HG03045 (cell line): ENCODE data around the gene SYNJ2.

Experiments
- ATAC-seq: cut with Tn5 transposase; IDR thresholded peaks from one replicate; pipeline ENCODE4 v1.9.1; 2021; ENCODE audit warnings: mild to moderate bottlenecking, moderate library complexity; ENCODE audit not compliant: unreplicated experiment

Gene SYNJ2

DNA sequence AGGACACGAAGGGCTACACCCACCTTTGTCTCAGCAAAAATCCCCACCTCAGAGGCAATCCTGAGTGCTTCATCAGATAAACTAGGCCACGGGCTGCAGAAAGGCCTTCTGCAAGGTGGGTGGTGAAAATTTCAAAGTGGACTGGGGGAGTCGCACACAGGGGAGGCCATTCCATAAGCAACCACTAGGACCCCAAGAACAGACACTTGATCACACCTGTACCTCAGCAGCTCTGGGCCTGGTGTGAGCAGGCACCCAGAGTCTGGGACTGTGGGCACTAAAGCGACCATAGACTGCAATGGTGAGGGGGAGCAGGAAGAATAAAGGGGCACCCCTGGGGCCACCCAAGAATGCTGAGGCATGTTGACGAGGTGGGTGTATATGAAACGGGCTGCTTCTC, 133.8 kb downstream of the SYNJ2 start:
- no peak for ATAC-seq

DNA sequence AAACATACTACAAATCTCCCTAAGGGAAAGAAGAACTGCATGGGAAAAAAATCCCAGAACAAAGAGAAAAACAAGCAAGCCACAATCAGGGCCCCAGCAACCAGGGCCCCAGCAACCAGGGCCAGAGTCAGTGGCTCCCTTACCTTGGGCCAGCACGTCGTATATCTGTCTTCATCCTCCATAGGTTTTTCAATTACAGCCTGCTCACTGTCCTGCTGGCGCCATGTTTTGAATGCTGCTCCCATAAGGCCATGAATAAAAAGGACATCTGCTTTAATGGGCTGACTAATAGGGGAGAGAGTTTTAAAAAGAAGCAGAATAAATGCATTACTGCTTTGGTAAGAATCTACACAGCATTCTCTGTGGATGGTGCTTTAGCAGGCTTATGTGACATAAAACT, 137.2 kb downstream of the SYNJ2 start:
- no peak for ATAC-seq

DNA sequence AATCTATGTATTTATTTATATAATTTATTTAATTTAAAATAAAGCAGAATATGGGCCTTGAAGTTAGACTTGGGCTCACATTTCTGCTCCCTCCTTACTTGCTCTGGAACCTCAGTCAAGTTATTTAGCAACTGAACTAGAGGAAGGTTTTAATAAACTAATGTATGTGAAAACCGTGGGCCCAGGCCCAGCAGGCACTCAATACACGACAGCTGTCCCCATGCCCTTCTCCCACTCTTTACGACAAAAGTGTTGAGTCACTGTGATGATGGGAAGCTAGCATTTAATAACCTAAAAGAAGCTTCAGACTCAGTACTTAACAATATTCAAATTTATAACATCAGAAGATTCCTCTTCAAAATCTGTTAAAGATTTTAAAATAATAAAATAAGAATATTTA, 139.7 kb downstream of the SYNJ2 start:
- ATAC-seq: no peak

DNA sequence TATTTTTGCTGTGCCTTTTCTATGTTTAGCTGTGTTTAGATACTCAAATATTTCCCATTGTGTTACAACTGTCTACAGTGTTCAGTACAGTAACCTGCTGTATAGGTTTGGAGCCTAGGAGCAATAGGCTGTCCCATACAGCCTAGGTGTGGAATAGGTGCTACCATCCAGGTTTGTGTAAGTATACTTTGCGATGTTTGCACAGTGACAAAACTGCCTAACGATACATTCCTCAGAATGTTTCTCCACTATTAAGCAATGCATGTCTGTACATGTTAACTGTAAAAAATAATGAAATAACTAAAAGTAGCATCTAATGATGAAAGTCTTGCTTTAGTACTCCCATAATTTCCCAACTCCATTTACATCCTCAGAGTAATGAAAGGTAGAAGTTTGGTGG, 140.4 kb downstream of the SYNJ2 start:
- ATAC-seq: no peak

DNA sequence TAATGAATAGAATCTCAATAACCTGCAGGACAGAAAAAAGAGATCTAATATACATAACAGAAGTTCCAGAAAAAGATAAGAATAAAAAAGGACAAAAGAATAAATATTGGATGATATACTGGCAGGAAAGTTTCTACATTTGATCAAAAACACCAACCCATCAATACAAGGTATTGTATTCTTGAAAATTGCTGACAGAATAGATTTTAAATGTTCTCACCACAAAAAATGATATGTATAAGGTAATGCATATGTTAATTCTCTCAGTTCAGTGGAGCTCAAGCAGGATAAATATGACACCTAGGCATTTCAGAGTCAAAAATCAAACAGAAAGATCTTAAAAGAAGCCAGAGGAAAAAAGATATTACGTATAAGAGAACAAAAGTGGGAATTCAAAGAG, 142.6 kb downstream of the SYNJ2 start:
- no peak for ATAC-seq

DNA sequence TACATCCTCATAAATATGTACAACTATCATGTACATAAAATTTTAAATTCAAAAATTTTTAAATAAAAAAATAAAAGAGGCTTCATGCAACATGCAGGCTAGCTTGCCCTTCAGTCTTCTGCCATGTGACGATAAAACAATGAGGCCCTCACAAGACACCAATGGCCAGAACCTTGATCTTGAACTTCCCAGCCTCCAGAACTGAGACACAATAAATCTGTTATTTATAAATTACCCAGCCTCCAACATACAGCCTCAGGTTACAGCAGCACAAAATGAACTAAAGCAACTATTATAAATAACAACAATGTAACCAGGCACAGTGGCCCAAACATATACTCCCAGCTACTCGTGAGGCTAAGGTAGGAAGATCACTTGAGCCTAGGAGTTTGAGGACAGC, 143.6 kb downstream of the SYNJ2 start:
- ATAC-seq: no peak

DNA sequence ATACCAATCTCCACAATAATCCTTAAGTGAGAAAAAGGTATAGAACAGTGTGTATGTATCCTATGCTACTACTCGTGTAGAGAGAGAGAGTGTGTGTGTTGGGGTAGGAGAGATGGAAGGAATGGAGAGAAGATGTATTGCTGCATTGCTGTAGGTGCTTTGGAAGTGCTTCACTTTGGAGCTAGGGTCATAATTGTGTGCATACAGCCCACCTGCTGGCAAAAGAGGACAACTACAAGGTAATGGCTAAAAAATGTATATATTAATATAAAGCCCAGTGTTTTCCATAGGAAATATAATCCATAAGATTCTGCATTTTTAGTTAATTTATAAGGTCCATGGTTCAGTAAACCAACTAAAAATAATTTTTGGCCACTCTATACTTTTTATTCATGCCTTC, 150.3 kb downstream of the SYNJ2 start:
- ATAC-seq: no peak

DNA sequence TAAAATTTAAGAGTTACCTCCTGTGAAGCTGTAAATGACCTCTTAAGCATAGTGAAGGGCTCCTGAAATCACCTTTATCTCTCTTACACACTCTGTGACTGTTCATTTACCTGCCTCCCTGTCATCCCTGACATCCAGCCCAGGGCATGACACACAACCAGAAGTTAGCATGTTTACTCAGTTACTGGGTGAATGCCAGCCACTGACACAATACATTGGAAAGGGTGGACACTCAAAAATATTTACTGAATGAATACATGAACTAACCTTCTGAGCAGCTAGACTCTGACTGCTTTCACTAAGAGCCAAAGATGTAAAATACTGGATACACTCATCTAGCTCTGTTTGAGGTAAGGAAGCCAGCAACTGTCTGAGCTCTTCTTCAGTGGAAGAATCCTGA, 161.1 kb downstream of the SYNJ2 start:
- no peak for ATAC-seq

DNA sequence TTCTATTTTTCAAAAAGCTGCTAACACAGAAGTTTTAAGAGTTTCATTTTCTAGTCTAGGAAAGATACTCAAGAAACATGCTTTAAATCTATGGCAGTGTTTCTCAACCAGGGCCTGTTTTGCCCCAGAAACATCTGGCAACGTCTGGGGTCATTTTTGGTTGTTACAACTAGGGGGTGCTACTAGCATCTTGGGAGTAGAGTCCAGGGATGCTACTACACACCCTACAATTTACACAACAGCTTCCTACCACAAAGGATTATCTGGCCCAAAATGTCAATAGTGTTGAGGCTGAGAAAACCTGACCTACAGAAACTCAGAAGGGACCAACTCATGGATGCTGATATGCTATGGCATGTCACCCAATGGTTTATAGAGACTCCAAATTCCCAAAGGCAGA, 162.0 kb downstream of the SYNJ2 start:
- ATAC-seq: no peak
